PC-9 (cell line): ENCODE results near the gene ATP8B3. TPM values are rescaled to one million over a fixed set of nuclear protein-coding genes. Genes with fewer than 3 reads are reported as not detected.
A peak's percentile ranks its signal among the peaks of the same experiment; 100 is the strongest.

Experiments used
- BruUV-seq: library from RNA; stranded (reverse); fragments of 400-500 nt; replicated peaks from 2 replicates; lab custom pipeline; 2021; lab: Mats Ljungman, UMichigan
- CTCF ChIA-PET: fragments of 300-600 bp; sonication (Branson Sonifier 250); formaldehyde crosslinking; loops from one replicate; lab custom pipeline; 2022; ENCODE audit warnings: antibody characterized with exemption; lab: Charles Lee
- POLR2A ChIA-PET: fragments of 300-600 bp; sonication (Branson Sonifier 250); formaldehyde crosslinking; loops from one replicate; lab custom pipeline; 2022; ENCODE audit warnings: antibody characterized with exemption; ENCODE audit not compliant: unreplicated experiment; lab: Charles Lee
- DNase-seq, 2 experiments: peaks; one replicate each; pipeline versions ENCODE4 v3.0.0 to v3.0.0-alpha.2; 2015 to 2022; ENCODE audit warnings: mixed read lengths in 1 of 2
- H2AFZ ChIP-seq: fragments of 200-600 bp; sonication (generic); 2 replicates; pipeline ENCODE4 v1.8.1; 2017; ENCODE audit warnings: antibody characterized with exemption
- H3F3A ChIP-seq: fragments of 200-600 bp; sonication (generic); 2 replicates; pipeline ENCODE4 v1.8.1; 2017; ENCODE audit warnings: antibody characterized with exemption, mild to moderate bottlenecking, low read depth; ENCODE audit not compliant: insufficient read depth
- H3K27ac ChIP-seq: fragments of 200-600 bp; sonication (generic); 2 replicates; pipeline ENCODE4 v1.6.1; 2016; ENCODE audit warnings: mixed run types
- H3K27me3 ChIP-seq: fragments of 200-600 bp; sonication (generic); 2 replicates; pipeline ENCODE4 v1.6.1; 2016; ENCODE audit warnings: low read depth, mixed run types; ENCODE audit not compliant: insufficient read depth
- H3K36me3 ChIP-seq: fragments of 200-600 bp; sonication (generic); 2 replicates; pipeline ENCODE4 v1.6.1; 2016; ENCODE audit warnings: low read depth, mixed run types
- H3K4me1 ChIP-seq: fragments of 200-600 bp; sonication (generic); replicated peaks from 2 replicates; pipeline ENCODE4 v1.6.1; 2016; ENCODE audit warnings: mixed run types; ENCODE audit not compliant: insufficient read depth
- H3K4me2 ChIP-seq: fragments of 200-600 bp; sonication (generic); 2 replicates; pipeline ENCODE4 v1.6.1; 2017; ENCODE audit warnings: mixed run types
- H3K4me3 ChIP-seq: fragments of 200-600 bp; sonication (generic); 2 replicates; pipeline ENCODE4 v1.6.1; 2016; ENCODE audit warnings: mixed run types
- H3K79me2 ChIP-seq: fragments of 200-600 bp; sonication (generic); 2 replicates; pipeline ENCODE4 v1.6.1; 2017; ENCODE audit warnings: low read depth, mixed run types
- H3K9me2 ChIP-seq: fragments of 200-600 bp; sonication (generic); 2 replicates; pipeline ENCODE4 v1.8.1; 2017; ENCODE audit warnings: mild to moderate bottlenecking; ENCODE audit not compliant: insufficient read depth
- H3K9me3 ChIP-seq: fragments of 200-600 bp; sonication (generic); 2 replicates; pipeline ENCODE4 v1.8.1; 2016; ENCODE audit warnings: low read depth; ENCODE audit not compliant: insufficient read depth
- H4K20me1 ChIP-seq: fragments of 200-600 bp; sonication (generic); 2 replicates; pipeline ENCODE4 v1.8.1; 2017; ENCODE audit not compliant: insufficient read depth
- CTCF ChIP-seq: fragments of 200-600 bp; sonication (generic); conservative IDR thresholded peaks from 2 replicates; pipeline ENCODE4 v1.6.1; 2017; ENCODE audit warnings: mixed run types, antibody characterized with exemption, mild to moderate bottlenecking, moderate library complexity
- EZH2 ChIP-seq: fragments of 200-600 bp; sonication (generic); IDR thresholded peaks from 2 replicates; pipeline ENCODE4 v1.8.0; 2017; ENCODE audit warnings: antibody characterized with exemption, low read depth
- intact Hi-C: fragments of 100-400 bp; cut with micrococcal nuclease; formaldehyde crosslinking; loops from one replicate; pipeline ENCODE4 v1.10.0; 2022; ENCODE audit not compliant: unreplicated experiment
- total RNA-seq: library from RNA; stranded (reverse); gene quantifications from 2 replicates; pipeline ENCODE4 v1.2.3, GENCODE V29; 2021

ATP8B3 gene
- total RNA-seq, 1 experiment from 2014 or later, result 8.3 TPM

DNA sequence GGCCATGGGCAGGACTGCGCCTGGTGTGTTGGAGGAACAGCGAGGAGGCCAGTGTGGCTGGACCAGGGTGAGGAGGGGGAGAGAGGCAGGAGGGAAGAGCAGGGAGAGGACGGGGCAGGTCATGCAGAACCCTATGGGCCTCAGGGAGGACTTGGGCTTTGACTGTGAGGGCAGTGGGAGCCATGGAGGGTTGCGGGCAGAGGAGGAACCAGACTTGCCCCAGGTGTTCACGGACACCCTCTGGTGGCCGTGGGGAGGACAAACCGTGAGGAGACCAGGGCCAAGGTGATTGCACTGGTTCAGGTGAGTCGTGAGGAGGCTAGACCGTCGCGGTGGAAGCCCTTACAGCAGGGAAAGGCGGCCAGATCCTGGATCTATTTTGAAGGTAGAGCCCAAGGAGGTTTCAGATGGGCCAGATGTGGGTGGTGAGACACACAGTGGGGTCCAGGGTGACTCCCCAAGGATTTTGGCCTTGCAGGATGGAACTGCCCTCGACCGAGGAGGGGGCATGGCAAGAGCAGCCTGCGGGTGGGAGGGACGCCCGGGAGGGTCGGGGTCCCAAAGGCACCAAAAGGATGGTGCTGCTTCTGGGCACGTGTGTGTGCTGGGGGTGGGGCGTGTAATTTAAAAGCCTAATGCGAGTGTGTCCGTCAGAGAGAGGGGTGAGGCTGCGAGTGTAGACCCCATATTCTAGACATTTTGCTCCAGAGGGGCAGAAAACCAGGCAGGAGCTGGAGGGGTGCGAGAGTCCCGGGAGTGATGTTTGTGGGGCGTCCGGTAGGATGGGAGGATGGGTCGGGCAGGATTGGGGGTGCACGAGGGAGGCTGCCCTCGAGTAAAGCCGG is 39.0 kb upstream of the ATP8B3 start:
- Histone ChIP-seq H3F3A (peaks cover 19% of the 10 kb centered on the region; the same call in 1 of the 2 replicates), H3K27ac (no peak overlapping the region), H3K9me3 (no peaks in the 10 kb centered on the region), H3K36me3 (no peaks in the 10 kb centered on the region), H2AFZ (no peak overlapping the region), H3K4me1 (peaks cover 19% of the 10 kb centered on the region; the same call in 1 of the 2 replicates), H3K4me2 (no peak overlapping the region), H4K20me1 (peaks cover 27% of the 10 kb centered on the region), H3K4me3 (no peak overlapping the region), H3K27me3 (no peaks in the 10 kb centered on the region), H3K9me2 (no peaks in the 10 kb centered on the region), H3K79me2 (peaks cover 46% of the 10 kb centered on the region)
- CTCF ChIA-PET, result no interaction called here
- intact Hi-C loops, result no loop called here
- POLR2A ChIA-PET, result no interaction called here
- BruUV-seq, result no TSS peak
- TF ChIP-seq EZH2 (no peak), CTCF (no peak)
- DNase-seq, result no peak

GRCh38 chr19:1849886-1850398 is 37.9 kb upstream of the ATP8B3 start:
- Histone ChIP-seq H3K36me3 (no peaks in the 10 kb centered on the region), H3K4me2 (no peak overlapping the region), H4K20me1 (peaks cover 28% of the 10 kb centered on the region), H3K27ac (no peak overlapping the region), H3K79me2 (peaks cover 48% of the 10 kb centered on the region), H2AFZ (no peak overlapping the region), H3K4me3 (no peak overlapping the region), H3K9me2 (no peaks in the 10 kb centered on the region), H3K27me3 (no peaks in the 10 kb centered on the region), H3F3A (peaks cover 14% of the 10 kb centered on the region; the same call in 1 of the 2 replicates), H3K4me1 (peaks cover 12% of the 10 kb centered on the region; the same call in 1 of the 2 replicates), H3K9me3 (no peaks in the 10 kb centered on the region)
- POLR2A ChIA-PET, result no interaction called here
- no peak for DNase-seq
- CTCF ChIA-PET, result no interaction called here
- no TSS peak for BruUV-seq
- no peak for TF ChIP-seq CTCF
- TF ChIP-seq EZH2, result no peak
- intact Hi-C loops, result no loop called here

GRCh38 chr19:1849132-1849474 is 37.0 kb upstream of the ATP8B3 start:
- Histone ChIP-seq H3K4me2 (0 out of 2 replicates have a peak overlapping the region, but pooled peaks have one; percentile 25), H3K9me3 (no peaks in the 10 kb centered on the region), H3K4me3 (no peak overlapping the region), H3K27ac (peak overlapping the region; percentile 90; the same call in 1 of the 2 replicates), H3K27me3 (no peaks in the 10 kb centered on the region), H4K20me1 (peaks cover 32% of the 10 kb centered on the region), H2AFZ (no peak overlapping the region), H3K36me3 (no peaks in the 10 kb centered on the region), H3K4me1 (0 out of 2 replicates have a peak, but pooled peaks cover 11% of the 10 kb centered on the region), H3K9me2 (no peaks in the 10 kb centered on the region), H3F3A (peaks cover 14% of the 10 kb centered on the region; the same call in 1 of the 2 replicates), H3K79me2 (peaks cover 52% of the 10 kb centered on the region)
- POLR2A ChIA-PET, result interaction anchor here (0.7 kb wide), 1 partner anchor 36 kb away, joined by 4 read pairs; the partner anchor contains the start of gene ABHD17A
- DNase-seq, result no peak
- intact Hi-C loops, result no loop called here
- no TSS peak for BruUV-seq
- TF ChIP-seq CTCF (no peak), EZH2 (no peak)
- CTCF ChIA-PET, result no interaction called here
